ENCODE results near the gene ASB18.

- TF ChIP-seq CTCF (conservative IDR thresholded peaks at IDR 0.05; ENCODE audit: low read length): no peak
- no peak for TF ChIP-seq EZH2phosphoT487 (IDR thresholded peaks at IDR 0.05; ENCODE audit: borderline replicate concordance)
These were observed 52.9 kb downstream of the ASB18 start for GRCh38 chr2:236211296-236211695.

Data from Loucy (cell line).